K562 (cell line): ENCODE measurements around the gene RMND5A. TPM values are rescaled to one million over a fixed set of nuclear protein-coding genes. Genes with fewer than 3 reads are reported as not detected.
"Not testable (repeated sequence)": the region's sequence is repeated elsewhere in the genome, so short reads cannot be mapped to it uniquely, and the experiment has no call there.

ENCODE experiments used
- ATAC-seq: fragments of 200-7000 bp; cut with Tn5 transposase; 3 replicates; pipeline ENCODE4 v1.9.1; 2020; ENCODE audit warnings: moderate library complexity
- BruUV-seq: library from RNA; stranded (reverse); fragments of 400-500 nt; replicated peaks from 2 replicates; lab custom pipeline; 2021; lab: Mats Ljungman, UMichigan
- CTCF ChIA-PET: fragments of 300-600 bp; formaldehyde crosslinking; extraction: SDS; loops from one replicate; lab custom pipeline; 2021; ENCODE audit warnings: low intra/inter-chr PET ratio; lab: Yijun Ruan, JAX
- POLR2A ChIA-PET: fragments of 300-600, 350-650 bp; sonication (Branson Sonifier 250); formaldehyde crosslinking; extraction: SDS; loops from one replicate; lab custom pipeline; 2021; ENCODE audit warnings: antibody characterized with exemption, inconsistent platforms; lab: Yijun Ruan, JAX
- DNase-seq, 4 experiments: peaks; one replicate each; pipeline versions ENCODE4 v3.0.0 to v3.0.0-alpha.2; 2011 to 2018; ENCODE audit warnings: low spot score in 3 of 4, mixed read lengths in 3 of 4; ENCODE audit errors: extremely low read depth in 1 of 4
- FAIRE-seq: peaks from 2 replicates; lab custom pipeline; 2011; peaks lifted over from hg19 to GRCh38; lab: Jason Lieb, UNC
- H2AFZ ChIP-seq: 2 replicates; pipeline ENCODE4 v1.6.0; 2011; ENCODE audit warnings: low read depth, low read length, control low read depth, inconsistent platforms
- H3K27ac ChIP-seq: fragments of 200-600 bp; 3 replicates; pipeline ENCODE4 v1.8.0; 2011; ENCODE audit warnings: low read depth, mild to moderate bottlenecking, control low read depth, inconsistent platforms, low read length, moderate library complexity, mixed read lengths; ENCODE audit errors: extremely low read depth
- H3K27me3 ChIP-seq, 2 experiments: fragments of 300-600 bp in 1 of 2; 2 replicates in 1 of 2; 3 replicates in 1 of 2; pipeline versions ENCODE4 v1.6.0 to v1.8.0; 2011; ENCODE audit warnings: inconsistent platforms in 2 of 2, low read length in 2 of 2, mild to moderate bottlenecking in 1 of 2, mixed read lengths in 1 of 2, moderate library complexity in 1 of 2; ENCODE audit not compliant: control insufficient read depth in 2 of 2, insufficient read depth in 2 of 2
- H3K36me3 ChIP-seq: fragments of 300-600 bp; 3 replicates; pipeline ENCODE4 v1.8.0; 2011; ENCODE audit warnings: mild to moderate bottlenecking, low read length, inconsistent platforms; ENCODE audit not compliant: control insufficient read depth, insufficient read depth
- H3K4me1 ChIP-seq, 2 experiments: fragments of 200-600 bp in 1 of 2; replicated peaks in 1 of 2; 2 replicates in 1 of 2; 3 replicates in 1 of 2; pipeline versions ENCODE4 v1.5.1 to v1.8.0; 2011; ENCODE audit warnings: inconsistent platforms in 2 of 2, low read length in 2 of 2, mild to moderate bottlenecking in 1 of 2, mixed read lengths in 1 of 2, moderate library complexity in 1 of 2; ENCODE audit not compliant: control insufficient read depth in 2 of 2, insufficient read depth in 2 of 2
- H3K4me2 ChIP-seq: 2 replicates; pipeline ENCODE4 v1.6.1; 2011; ENCODE audit warnings: low read length, control low read depth, inconsistent platforms, mixed read lengths; ENCODE audit not compliant: insufficient read depth
- H3K4me3 ChIP-seq: fragments of 200-600 bp; sonication (generic), shearing (Covaris generic); 2 replicates; pipeline ENCODE4 v1.5.1; 2016; ENCODE audit warnings: control low read depth, inconsistent platforms
- H3K79me2 ChIP-seq: fragments of 200-600 bp; 3 replicates; pipeline ENCODE4 v1.8.0; 2011; ENCODE audit warnings: low read length, inconsistent platforms; ENCODE audit not compliant: control insufficient read depth, insufficient read depth
- H3K9ac ChIP-seq, 2 experiments: 2 replicates each; pipeline versions ENCODE4 v1.6.0 to v1.6.1; 2011; ENCODE audit warnings: low read depth in 2 of 2, low read length in 2 of 2, control low read depth in 1 of 2, inconsistent platforms in 1 of 2, mild to moderate bottlenecking in 1 of 2, mixed read lengths in 1 of 2; ENCODE audit not compliant: insufficient read depth in 1 of 2
- H3K9me1 ChIP-seq: one replicate; pipeline ENCODE4 v1.6.0; 2011; ENCODE audit warnings: inconsistent platforms, mild to moderate bottlenecking, low read length, moderate library complexity; ENCODE audit not compliant: control insufficient read depth, insufficient read depth
- H3K9me3 ChIP-seq: replicated peaks from 2 replicates; pipeline ENCODE4 v1.5.1; 2011; ENCODE audit warnings: low read depth, low read length, inconsistent platforms; ENCODE audit not compliant: control insufficient read depth, insufficient read depth
- H4K20me1 ChIP-seq: replicated peaks from 2 replicates; pipeline ENCODE4 v1.6.1; 2011; ENCODE audit warnings: low read length, inconsistent platforms, mixed read lengths; ENCODE audit not compliant: control insufficient read depth, insufficient read depth
- CBX1 ChIP-seq: sonication (generic); IDR thresholded peaks from 2 replicates; pipeline ENCODE4 v1.6.1; 2016; ENCODE audit warnings: antibody characterized with exemption, low read depth, mild to moderate bottlenecking
- E4F1 ChIP-seq: fragments of 250-450 bp; sonication (Bioruptor Pico); IDR thresholded peaks from 2 replicates; pipeline ENCODE4 v1.5.0; 2021; ENCODE audit warnings: mild to moderate bottlenecking, borderline replicate concordance
- HNRNPK ChIP-seq: fragments of 200-400 bp; formaldehyde crosslinking; IDR thresholded peaks from one replicate; pipeline ENCODE4 v1.6.1; 2018; ENCODE audit warnings: mild to moderate bottlenecking, low read depth, low read length; ENCODE audit not compliant: poor library complexity, severe bottlenecking
- NUFIP1 ChIP-seq: fragments of 450-650 bp; IDR thresholded peaks from 2 replicates; pipeline ENCODE4 v1.6.1; 2018; ENCODE audit not compliant: partially characterized antibody
- POLR2B ChIP-seq: fragments of 450-650 bp; IDR thresholded peaks from 2 replicates; pipeline ENCODE4 v1.6.1; 2018; ENCODE audit warnings: low read depth; ENCODE audit not compliant: partially characterized antibody
- SMARCA4 ChIP-seq: fragments of 450-650 bp; IDR thresholded peaks from 2 replicates; pipeline ENCODE4 v1.6.1; 2016
- SUPT5H ChIP-seq: fragments of 450-650 bp; IDR thresholded peaks from 2 replicates; pipeline ENCODE4 v1.6.1; 2016
- TRIM28 ChIP-seq: fragments of 450-650 bp; IDR thresholded peaks from 2 replicates; pipeline ENCODE4 v1.6.1; 2017
- ZNF274 ChIP-seq: IDR thresholded peaks from 2 replicates; pipeline ENCODE4 v1.6.1; 2011; ENCODE audit warnings: low read depth, mild to moderate bottlenecking, low read length, moderate library complexity, borderline replicate concordance
- WGBS: fragments of 100-300 bp; shearing (Covaris generic); methylation state at CpG from one replicate; pipeline ENCODE4 v1.1.6; 2016; ENCODE audit warnings: low coverage, mixed read lengths; ENCODE audit not compliant: insufficient coverage; ENCODE audit errors: missing lambda C conversion rate; 5-methylcytosine and 5-hydroxymethylcytosine counted together
- in situ Hi-C: fragments of 300-500 bp; cut with MboI; formaldehyde crosslinking; loops from 4 replicates; pipeline ENCODE4 v1.15.0; 2018; ENCODE audit warnings: inconsistent platforms, mixed read lengths
- intact Hi-C: fragments of 100-400 bp; cut with micrococcal nuclease; formaldehyde crosslinking; loops from 2 replicates; pipeline ENCODE4 v1.14.2; 2022
- polyA plus RNA-seq, 8 experiments: library from polyadenylated mRNA; depleted of rRNA in 4 of 8; stranded (reverse) in 5 of 8; unstranded in 3 of 8; fragments of >200 nt; fragmentation: Nextera tagmentation in 2 of 8; fragmentation: Illumina TruSeq in 1 of 8; extraction: Ambion mirVana in 2 of 8; extraction: Trizol in 1 of 8; gene quantifications; 2 replicates each; pipeline versions ENCODE4 v1.2.1 to v1.2.3, GENCODE V29; 2011 to 2014; ENCODE audit warnings: inconsistent platforms in 1 of 8, missing spikeins in 1 of 8
- total RNA-seq, 7 experiments: library from RNA; depleted of rRNA in 6 of 7; stranded (reverse); fragments of >200 nt in 6 of 7; fragmentation: Illumina TruSeq in 2 of 7; extraction: Trizol in 2 of 7; gene quantifications; 2 replicates each; pipeline versions ENCODE4 v1.2.1 to v1.2.3, GENCODE V29; 2011 to 2021; ENCODE audit warnings: low replicate concordance in 1 of 7
- TF ChIP-seq, protein P1 (sequence below): fragments of 450-650 bp; formaldehyde crosslinking; IDR thresholded peaks from 2 replicates; pipeline ENCODE4 v1.4.0; 2020; ENCODE audit warnings: mild to moderate bottlenecking, moderate library complexity
- TF ChIP-seq, protein P2 (sequence below): fragments of 250-450 bp; sonication (Bioruptor Pico); IDR thresholded peaks from 2 replicates; pipeline ENCODE4 v1.4.0; 2020; ENCODE audit warnings: borderline replicate concordance

Gene RMND5A
- total and polyA plus RNA-seq, 9 of the 15 experiments (the other 6 are each of a cell fraction or from before 2014, with no cell fraction given) = 13.2 to 43.5 (median 34.1) TPM

DNA sequence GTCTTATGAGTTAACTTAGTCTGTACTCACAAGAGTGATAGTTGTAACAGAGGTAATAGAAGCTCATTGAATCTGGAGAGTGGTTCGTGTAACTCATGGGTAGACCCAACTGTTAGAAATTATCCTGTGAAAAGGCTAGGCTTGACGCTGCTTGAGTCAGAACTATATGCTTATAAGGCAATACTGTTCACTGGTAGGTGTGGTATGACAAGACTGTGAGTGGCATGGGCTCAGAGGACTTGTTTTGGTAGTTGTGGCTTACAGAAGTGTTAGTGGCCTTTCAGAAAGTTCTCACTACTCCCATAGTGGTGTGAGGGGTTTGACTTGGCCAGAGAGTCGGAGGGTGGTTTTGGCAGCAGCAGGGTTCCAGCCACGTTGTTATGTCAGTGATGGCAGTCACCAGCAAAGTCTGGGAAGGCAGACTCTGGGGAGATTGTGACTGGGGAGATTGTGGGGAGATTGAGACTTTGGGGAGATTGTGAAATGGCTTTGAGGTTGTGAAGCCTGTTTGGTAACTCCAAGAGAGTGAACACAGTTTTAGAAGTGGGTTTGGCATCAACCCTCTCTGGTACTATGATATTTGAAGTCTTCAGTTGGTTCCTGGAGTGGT lies 21.9 kb downstream of the RMND5A start:
- H2AFZ ChIP-seq, BruUV-seq, H3K4me2 ChIP-seq, H3K4me3 ChIP-seq, ATAC-seq, intact Hi-C loops, CTCF ChIA-PET, POLR2A ChIA-PET, H3K4me1 ChIP-seq, H3K27me3 ChIP-seq, H4K20me1 ChIP-seq, H3K27ac ChIP-seq, DNase-seq, H3K9me3 ChIP-seq, H3K9me1 ChIP-seq, H3K9ac ChIP-seq, in situ Hi-C loops: not testable (repeated sequence)
- no CpG with 5 or more reads among the region's 4 CpGs for WGBS
- Histone ChIP-seq H3K36me3 (peaks cover 30% of the 10 kb centered on the region; the same call in 2 of the 3 replicates), H3K79me2 (peaks cover 15% of the 10 kb centered on the region; the same call in 1 of the 3 replicates)
- FAIRE-seq = peak; percentile 67

DNA sequence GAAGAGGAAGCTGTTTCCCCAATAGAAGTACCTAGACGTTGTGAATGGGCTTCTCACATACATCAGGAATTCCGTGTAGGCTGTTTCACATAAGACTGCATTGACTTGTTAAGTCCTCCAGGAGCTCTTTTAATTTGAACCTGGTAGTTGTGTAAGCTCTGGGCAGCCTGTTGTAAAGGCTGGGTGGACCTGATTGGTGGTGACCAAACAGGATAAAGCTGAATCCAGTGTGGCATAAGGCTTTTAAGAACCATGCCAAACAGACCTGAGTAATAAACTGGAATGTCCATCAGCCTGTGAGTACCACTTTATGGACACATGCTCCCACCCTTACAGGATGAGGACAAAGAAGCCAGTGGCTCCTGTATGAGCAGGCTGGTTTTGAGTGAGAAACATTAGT lies 24.1 kb downstream of the RMND5A start:
- no peak for DNase-seq
- Histone ChIP-seq H3K4me3 (no peak overlapping the region), H3K27me3 (no peaks in the 10 kb centered on the region), H3K9ac (no peak overlapping the region), H3K4me2 (no peak overlapping the region), H3K27ac (no peak overlapping the region), H3K9me3 (no peaks in the 10 kb centered on the region), H2AFZ (no peak overlapping the region), H3K79me2 (peaks cover 19% of the 10 kb centered on the region), H3K9me1 (no peaks in the 10 kb centered on the region), H3K36me3 (peaks cover 33% of the 10 kb centered on the region; the same call in 2 of the 3 replicates), H3K4me1 (peaks cover 0 to 7% of the 10 kb centered on the region in 2 experiments; a peak in 2 of 5 replicates), H4K20me1 (no peaks in the 10 kb centered on the region)
- no peak for ATAC-seq
- no peak for FAIRE-seq
- ChIA-PET CTCF (no interaction called here), POLR2A (no interaction called here)
- intact Hi-C loops (no loop called here), in situ Hi-C loops (no loop called here)
- BruUV-seq = no TSS peak
- WGBS = 56% methylated on average over 2 of the region's 2 CpGs
- TF ChIP-seq HNRNPK (no peak), POLR2B (no peak), ZNF274 (no peak), SUPT5H (no peak), CBX1 (no peak), NUFIP1 (no peak), E4F1 (CRISPR knock-in tag) (no peak), TRIM28 (no peak), SMARCA4 (no peak)
- TF ChIP-seq, protein P1, sequence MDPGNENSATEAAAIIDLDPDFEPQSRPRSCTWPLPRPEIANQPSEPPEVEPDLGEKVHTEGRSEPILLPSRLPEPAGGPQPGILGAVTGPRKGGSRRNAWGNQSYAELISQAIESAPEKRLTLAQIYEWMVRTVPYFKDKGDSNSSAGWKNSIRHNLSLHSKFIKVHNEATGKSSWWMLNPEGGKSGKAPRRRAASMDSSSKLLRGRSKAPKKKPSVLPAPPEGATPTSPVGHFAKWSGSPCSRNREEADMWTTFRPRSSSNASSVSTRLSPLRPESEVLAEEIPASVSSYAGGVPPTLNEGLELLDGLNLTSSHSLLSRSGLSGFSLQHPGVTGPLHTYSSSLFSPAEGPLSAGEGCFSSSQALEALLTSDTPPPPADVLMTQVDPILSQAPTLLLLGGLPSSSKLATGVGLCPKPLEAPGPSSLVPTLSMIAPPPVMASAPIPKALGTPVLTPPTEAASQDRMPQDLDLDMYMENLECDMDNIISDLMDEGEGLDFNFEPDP (CRISPR knock-in tag) = no peak
- TF ChIP-seq, protein P2, sequence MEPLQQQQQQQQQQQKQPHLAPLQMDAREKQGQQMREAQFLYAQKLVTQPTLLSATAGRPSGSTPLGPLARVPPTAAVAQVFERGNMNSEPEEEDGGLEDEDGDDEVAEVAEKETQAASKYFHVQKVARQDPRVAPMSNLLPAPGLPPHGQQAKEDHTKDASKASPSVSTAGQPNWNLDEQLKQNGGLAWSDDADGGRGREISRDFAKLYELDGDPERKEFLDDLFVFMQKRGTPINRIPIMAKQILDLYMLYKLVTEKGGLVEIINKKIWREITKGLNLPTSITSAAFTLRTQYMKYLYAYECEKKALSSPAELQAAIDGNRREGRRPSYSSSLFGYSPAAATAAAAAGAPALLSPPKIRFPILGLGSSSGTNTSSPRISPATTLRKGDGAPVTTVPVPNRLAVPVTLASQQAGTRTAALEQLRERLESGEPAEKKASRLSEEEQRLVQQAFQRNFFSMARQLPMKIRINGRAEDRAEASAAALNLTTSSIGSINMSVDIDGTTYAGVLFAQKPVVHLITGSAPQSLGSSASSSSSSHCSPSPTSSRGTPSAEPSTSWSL (CRISPR knock-in tag) = no peak
